ENCODE results near the gene TNFSF13. TPM values are rescaled to one million over a fixed set of nuclear protein-coding genes. Genes with fewer than 3 reads are reported as not detected.

TNFSF13 gene
- total RNA-seq, 2 donors from 2014 or later, result 11.9 to 18.8 TPM

GRCh38 chr17:7523033-7523432, 35.5 kb upstream of the TNFSF13 start:
- H3K36me3 ChIP-seq (replicated peaks in 1 of 2; ENCODE audit: insufficient read depth in 1 of 2, low read depth in 2 of 2), result no peaks in the 10 kb centered on the region
- no peaks in the 10 kb centered on the region for H3K4me1 ChIP-seq
- H3K27ac ChIP-seq, result no peak overlapping the region
- DNase-seq (peak in 2 of 4 donors; percentile 22 to 29), ATAC-seq (no peak)
- 36 to 43% methylated on average over 10 of the region's 10 CpGs for WGBS, 2 donors
- H3K4me3 ChIP-seq, result no peak overlapping the region
- H3K9me3 ChIP-seq, result no peaks in the 10 kb centered on the region
- intact Hi-C loops (cut with DNase I), result no loop called here
- no peak for TF ChIP-seq POLR2A (IDR thresholded peaks at IDR 0.05)
- peak in 6 of 7 experiments; percentile 19 to 39 (median 30) for TF ChIP-seq CTCF (IDR thresholded peaks at IDR 0.05)
- no peaks in the 10 kb centered on the region for H3K27me3 ChIP-seq

GRCh38 chr17:7528842-7529241, 29.7 kb upstream of the TNFSF13 start:
- H3K27ac ChIP-seq, result no peak overlapping the region
- intact Hi-C loops (cut with DNase I), result no loop called here
- no peak for ATAC-seq

GRCh38 chr17:7530023-7530900, 28.3 kb upstream of the TNFSF13 start:
- Histone ChIP-seq H3K4me3 (no peak overlapping the region), H3K36me3 (replicated peaks in 1 of 2; ENCODE audit: insufficient read depth in 1 of 2, low read depth in 2 of 2) (no peaks in the 10 kb centered on the region), H3K9me3 (peaks cover 0 to 8% (median 0%) of the 10 kb centered on the region in 3 donors), H3K4me1 (peaks cover 7% of the 10 kb centered on the region), H3K27me3 (no peaks in the 10 kb centered on the region), H3K27ac (no peak overlapping the region)
- 87 to 88% methylated on average over 5 to 6 of the region's 6 CpGs for whole genome bisulfite sequencing, 2 donors
- DNase-seq (no peak), ATAC-seq (no peak)
- intact Hi-C loops (cut with DNase I), result no loop called here
- TF ChIP-seq CTCF (IDR thresholded peaks at IDR 0.05) (no peak), POLR2A (IDR thresholded peaks at IDR 0.05) (no peak)

More at GRCh38 chr17:7528842-7529241, 29.7 kb upstream of the TNFSF13 start:
- H3K9me3 ChIP-seq, result peaks cover 0 to 8% (median 0%) of the 10 kb centered on the region in 3 donors
- no peak for DNase-seq
- H3K4me3 ChIP-seq, result no peak overlapping the region
- no peaks in the 10 kb centered on the region for H3K27me3 ChIP-seq
- TF ChIP-seq POLR2A (IDR thresholded peaks at IDR 0.05) (no peak), CTCF (IDR thresholded peaks at IDR 0.05) (no peak)
- H3K36me3 ChIP-seq (replicated peaks in 1 of 2; ENCODE audit: insufficient read depth in 1 of 2, low read depth in 2 of 2), result no peaks in the 10 kb centered on the region
- peaks cover 7% of the 10 kb centered on the region for H3K4me1 ChIP-seq

- Histone ChIP-seq H3K4me3 (no peak overlapping the region), H3K9me3 (no peaks in the 10 kb centered on the region), H3K4me1 (no peaks in the 10 kb centered on the region), H3K27ac (no peak overlapping the region), H3K27me3 (no peaks in the 10 kb centered on the region), H3K36me3 (replicated peaks in 1 of 2; ENCODE audit: insufficient read depth in 1 of 2, low read depth in 2 of 2) (no peaks in the 10 kb centered on the region)
- TF ChIP-seq POLR2A (IDR thresholded peaks at IDR 0.05) (no peak), CTCF (IDR thresholded peaks at IDR 0.05) (no peak)
- DNase-seq, result no peak
- ATAC-seq, result no peak
- 70 to 73% methylated on average over 3 of the region's 3 CpGs for WGBS, 2 donors
- intact Hi-C loops (cut with DNase I), result no loop called here
Measured at GRCh38 chr17:7538050-7538449, 20.5 kb upstream of the TNFSF13 start.
